Gastroesophageal sphincter (tissue), 4 donors: Measurements from ENCODE around the gene NOL3. TPM values are rescaled to one million over a fixed set of nuclear protein-coding genes. Genes with fewer than 3 reads are reported as not detected.

ENCODE experiments used
- ATAC-seq: fragments of 150-250 bp; one replicate; pipeline ENCODE4 v1.9.1; 2016; ENCODE audit warnings: mild to moderate bottlenecking, moderate library complexity
- H3K27ac ChIP-seq, 4 donors: fragments of 200-600 bp; sonication (generic) in 3 of 4; 1 replicate in 3 of 4; 2 replicates in 1 of 4; pipeline ENCODE4 v1.5.1; 2016 to 2019
- H3K27me3 ChIP-seq: fragments of 200-600 bp; sonication (generic); one replicate; pipeline ENCODE4 v1.5.1; 2019
- H3K36me3 ChIP-seq, 2 donors: fragments of 200-600 bp; sonication (generic); one replicate each; pipeline ENCODE4 v1.5.1; 2019; ENCODE audit warnings: control low read depth in 1 of 2
- H3K4me1 ChIP-seq, 3 donors: fragments of 200-600 bp; sonication (generic); 1 replicate in 2 of 3; 2 replicates in 1 of 3; pipeline ENCODE4 v1.5.1; 2016 to 2019; ENCODE audit warnings: control low read depth in 2 of 3
- H3K4me3 ChIP-seq, 2 donors: fragments of 200-600 bp; sonication (generic); one replicate each; pipeline ENCODE4 v1.5.1; 2019; ENCODE audit warnings: mild to moderate bottlenecking in 1 of 2, moderate library complexity in 1 of 2
- H3K9me3 ChIP-seq, 3 donors: fragments of 200-600 bp; sonication (generic); one replicate each; pipeline ENCODE4 v1.5.1; 2017 to 2019; ENCODE audit warnings: control low read depth in 2 of 3
- EP300 ChIP-seq: sonication (generic); formaldehyde crosslinking; IDR thresholded peaks from one replicate; pipeline ENCODE4 v1.6.1; 2017; ENCODE audit warnings: antibody characterized with exemption, mild to moderate bottlenecking
- POLR2A ChIP-seq, 2 donors: fragments of 450-650 bp; IDR thresholded peaks; one replicate each; pipeline ENCODE4 v1.6.1; 2017; ENCODE audit warnings: antibody characterized with exemption in 2 of 2, mild to moderate bottlenecking in 2 of 2, moderate library complexity in 1 of 2
- POLR2AphosphoS5 ChIP-seq: sonication (generic); formaldehyde crosslinking; IDR thresholded peaks from one replicate; pipeline ENCODE4 v1.6.1; 2017; ENCODE audit warnings: antibody characterized with exemption
- WGBS, 2 donors: methylation state at CpG; one replicate each; pipeline ENCODE4 v1.1.5; 2018; ENCODE audit warnings: low coverage in 1 of 2; 5-methylcytosine and 5-hydroxymethylcytosine counted together
- total RNA-seq, 4 donors: library from RNA; depleted of rRNA; stranded (reverse); fragments of >200 nt; gene quantifications; one replicate each; pipeline ENCODE4 v1.1.0, GENCODE V29; 2016
- TF ChIP-seq, protein P1 (sequence below), 4 experiments: fragments of 200-600 bp in 2 of 4; fragments of 450-650 bp in 2 of 4; sonication (generic) in 1 of 4; IDR thresholded peaks; one replicate each; pipeline ENCODE4 v1.5.1; 2017 to 2019; ENCODE audit warnings: antibody characterized with exemption in 4 of 4, mild to moderate bottlenecking in 2 of 4, moderate library complexity in 2 of 4

The NOL3 gene
- total RNA-seq, 4 donors from 2014 or later, result 23.0 to 78.9 (median 49.9) TPM

DNA sequence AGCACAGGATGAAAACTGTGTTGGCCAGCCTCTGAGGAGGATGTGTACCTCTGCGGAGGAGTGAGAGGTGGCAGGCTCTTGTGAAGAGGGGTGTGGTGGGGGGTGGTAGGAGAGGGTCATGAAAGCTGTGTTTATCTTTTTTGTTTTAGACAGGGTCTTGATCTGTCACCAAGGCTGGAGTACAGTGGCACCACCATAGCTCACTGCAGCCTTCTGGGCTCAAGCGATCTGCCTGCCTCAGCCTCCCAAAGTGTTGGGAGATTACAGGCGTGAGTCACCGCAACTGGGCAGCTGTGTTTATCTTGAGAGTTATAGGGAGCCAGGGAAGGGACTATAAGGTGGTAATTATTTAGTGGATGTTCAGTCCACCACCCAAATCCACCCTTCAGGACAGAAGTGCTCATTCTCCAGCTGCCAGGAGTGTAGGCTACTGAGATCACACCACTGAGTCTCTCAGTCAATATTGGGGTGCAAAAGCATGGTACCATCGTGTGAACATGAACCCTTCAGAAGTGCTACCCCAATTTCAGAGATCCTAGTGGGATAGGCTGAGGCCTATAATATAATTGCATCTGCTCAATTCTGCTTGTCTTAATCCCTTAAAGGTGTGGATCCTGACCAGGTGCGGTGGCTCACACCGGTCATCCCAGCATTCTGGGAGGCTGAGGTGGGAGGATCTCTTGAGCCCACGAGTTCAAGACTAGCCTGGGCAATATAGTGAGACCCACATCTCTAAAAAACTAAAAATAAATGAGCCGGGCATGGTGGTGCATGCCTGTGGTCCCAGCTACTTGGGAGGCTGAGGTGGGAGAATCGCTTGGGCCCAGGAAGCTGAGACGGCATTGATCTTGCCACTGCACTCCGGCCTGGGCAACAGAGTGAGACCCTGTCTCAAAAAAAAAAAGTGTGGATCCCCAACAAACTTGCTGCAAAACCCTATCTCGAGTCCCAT, 20.4 kb downstream of the NOL3 start:
- 48 to 72% methylated on average over 2 to 7 of the region's 13 CpGs for WGBS, 2 donors
- no peak overlapping the region for H3K27ac ChIP-seq
- no peaks in the 10 kb centered on the region for H3K27me3 ChIP-seq
- TF ChIP-seq, protein P1, sequence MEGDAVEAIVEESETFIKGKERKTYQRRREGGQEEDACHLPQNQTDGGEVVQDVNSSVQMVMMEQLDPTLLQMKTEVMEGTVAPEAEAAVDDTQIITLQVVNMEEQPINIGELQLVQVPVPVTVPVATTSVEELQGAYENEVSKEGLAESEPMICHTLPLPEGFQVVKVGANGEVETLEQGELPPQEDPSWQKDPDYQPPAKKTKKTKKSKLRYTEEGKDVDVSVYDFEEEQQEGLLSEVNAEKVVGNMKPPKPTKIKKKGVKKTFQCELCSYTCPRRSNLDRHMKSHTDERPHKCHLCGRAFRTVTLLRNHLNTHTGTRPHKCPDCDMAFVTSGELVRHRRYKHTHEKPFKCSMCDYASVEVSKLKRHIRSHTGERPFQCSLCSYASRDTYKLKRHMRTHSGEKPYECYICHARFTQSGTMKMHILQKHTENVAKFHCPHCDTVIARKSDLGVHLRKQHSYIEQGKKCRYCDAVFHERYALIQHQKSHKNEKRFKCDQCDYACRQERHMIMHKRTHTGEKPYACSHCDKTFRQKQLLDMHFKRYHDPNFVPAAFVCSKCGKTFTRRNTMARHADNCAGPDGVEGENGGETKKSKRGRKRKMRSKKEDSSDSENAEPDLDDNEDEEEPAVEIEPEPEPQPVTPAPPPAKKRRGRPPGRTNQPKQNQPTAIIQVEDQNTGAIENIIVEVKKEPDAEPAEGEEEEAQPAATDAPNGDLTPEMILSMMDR (IDR thresholded peaks at IDR 0.05), result no peak
- TF ChIP-seq POLR2A (IDR thresholded peaks at IDR 0.05) (no peak), EP300 (no peak), POLR2AphosphoS5 (no peak)
- peaks cover 0 to 27% of the 10 kb centered on the region in 2 donors for H3K36me3 ChIP-seq
- no peaks in the 10 kb centered on the region for H3K9me3 ChIP-seq
- no peak for ATAC-seq
- no peak overlapping the region for H3K4me3 ChIP-seq
- peaks cover 0 to 52% (median 18%) of the 10 kb centered on the region in 3 donors for H3K4me1 ChIP-seq

DNA sequence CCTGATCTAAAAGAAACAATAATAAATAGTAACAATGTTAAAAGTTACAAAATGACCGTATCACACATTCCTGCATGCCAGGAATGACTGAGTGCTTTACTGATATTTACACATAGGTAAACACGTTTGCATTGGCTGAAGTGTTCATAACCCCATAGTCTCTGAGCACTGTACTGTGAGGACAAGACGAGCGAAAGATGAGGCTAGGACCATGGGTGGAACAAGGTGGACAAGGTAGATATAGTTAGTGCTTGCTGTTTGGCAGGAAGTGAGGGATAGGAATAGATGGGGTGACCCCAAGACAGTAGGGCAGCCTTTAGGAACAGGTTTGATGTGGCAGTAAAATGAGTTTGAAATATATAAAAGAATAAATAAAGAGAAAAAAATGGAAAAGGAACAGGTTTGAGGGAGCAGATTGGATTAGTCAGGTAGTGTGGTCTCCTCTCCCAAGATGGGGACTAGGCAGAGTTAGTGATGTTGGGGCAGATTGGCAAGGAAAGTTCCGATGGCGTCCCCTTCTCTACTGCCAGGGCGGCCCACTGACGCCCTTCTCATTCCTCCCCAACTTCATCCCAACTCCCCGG, 21.2 kb downstream of the NOL3 start:
- TF ChIP-seq POLR2A (IDR thresholded peaks at IDR 0.05), result no peak
- no peak for TF ChIP-seq POLR2AphosphoS5
- no peak for TF ChIP-seq EP300
- TF ChIP-seq, protein P1 (IDR thresholded peaks at IDR 0.05), result no peak
- H3K27me3 ChIP-seq, result no peaks in the 10 kb centered on the region
- peak overlapping the region in 1 of 2 donors; percentile 83 for H3K4me3 ChIP-seq
- peaks cover 0 to 48% (median 16%) of the 10 kb centered on the region in 3 donors for H3K4me1 ChIP-seq
- WGBS, 2 donors, result 15 to 38% methylated on average over 4 to 9 of the region's 9 CpGs
- peak overlapping the region in 2 of 4 donors; percentile 83 to 84 for H3K27ac ChIP-seq
- no peaks in the 10 kb centered on the region for H3K9me3 ChIP-seq
- ATAC-seq, result no peak
- H3K36me3 ChIP-seq, result peaks cover 0 to 35% of the 10 kb centered on the region in 2 donors

DNA sequence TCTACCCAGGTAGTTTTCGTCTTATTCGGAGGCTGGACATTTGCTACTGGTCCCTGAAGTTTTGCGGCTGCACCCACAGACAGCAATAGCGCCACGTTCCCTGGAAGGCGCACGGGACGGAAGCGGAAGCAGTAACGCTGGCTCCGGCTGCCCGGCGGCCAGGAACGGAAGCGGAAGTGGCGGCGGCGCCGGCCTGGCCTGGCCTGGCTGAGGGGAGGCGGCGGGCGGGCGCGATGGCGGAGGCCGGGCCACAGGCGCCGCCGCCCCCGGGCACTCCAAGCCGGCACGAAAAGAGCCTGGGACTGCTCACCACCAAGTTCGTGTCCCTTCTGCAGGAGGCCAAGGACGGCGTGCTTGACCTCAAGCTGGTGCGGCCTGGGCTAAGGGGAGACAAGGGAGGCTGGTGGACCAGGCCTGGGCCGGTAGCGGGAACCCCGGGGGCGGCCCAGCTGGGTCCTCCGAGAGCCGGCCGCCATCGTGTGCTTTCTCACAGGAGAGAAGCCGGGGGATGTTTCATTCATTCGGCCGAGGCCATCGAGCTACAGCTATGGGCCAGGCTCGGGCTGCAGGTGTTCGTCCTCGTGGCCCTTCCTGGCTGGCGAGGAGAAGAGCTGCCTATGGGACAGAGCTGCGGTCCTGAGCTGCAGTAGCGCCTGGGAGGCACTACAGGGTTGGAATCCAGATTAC, 21.8 kb downstream of the NOL3 start, which contains the start of gene E2F4:
Gene E2F4, plus strand, starts transcription at position 161 of the 687 bp plus-strand sequence. Its CDS starts 73 bp downstream, at position 234.
- peak; percentile 75 to 79 for TF ChIP-seq POLR2A (IDR thresholded peaks at IDR 0.05)
- peak; percentile 86 for TF ChIP-seq POLR2AphosphoS5
- no peak for TF ChIP-seq EP300
- TF ChIP-seq, protein P1 (IDR thresholded peaks at IDR 0.05), result peak in 2 of 4 experiments; percentile 6 to 24
- peak within 1 kb of the TSS; percentile 3 to 84 (median 82) for H3K27ac ChIP-seq
- 0% methylated on average over 3 of the region's 54 CpGs; no CpG with 5 or more reads in 1 of the 2 donors for WGBS, 2 donors

DNA sequence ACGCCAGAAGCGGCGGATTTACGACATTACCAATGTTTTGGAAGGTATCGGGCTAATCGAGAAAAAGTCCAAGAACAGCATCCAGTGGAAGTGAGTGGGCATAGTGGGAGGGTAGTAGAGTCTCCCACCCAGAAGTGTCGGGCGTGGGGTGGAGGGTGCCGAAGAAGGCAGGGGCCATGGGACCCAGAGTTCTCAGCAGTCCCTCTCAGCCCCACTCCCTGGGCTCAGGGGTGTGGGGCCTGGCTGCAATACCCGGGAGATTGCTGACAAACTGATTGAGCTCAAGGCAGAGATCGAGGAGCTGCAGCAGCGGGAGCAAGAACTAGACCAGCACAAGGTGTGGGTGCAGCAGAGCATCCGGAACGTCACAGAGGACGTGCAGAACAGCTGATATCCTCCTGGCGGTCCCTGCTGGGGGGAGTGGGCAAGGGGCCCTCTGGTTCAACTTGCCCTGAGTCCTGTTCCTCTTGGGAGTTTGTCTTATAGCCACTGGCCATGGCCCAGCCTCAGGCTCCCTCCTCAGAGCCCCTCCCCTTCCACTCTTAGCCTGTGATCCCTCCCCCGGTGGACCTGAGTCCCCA, 22.5 kb downstream of the NOL3 start:
- H3K9me3 ChIP-seq, result no peaks in the 10 kb centered on the region
- H3K36me3 ChIP-seq, result peaks cover 0 to 48% of the 10 kb centered on the region in 2 donors
- H3K4me1 ChIP-seq, result peaks cover 0 to 51% (median 16%) of the 10 kb centered on the region in 3 donors
- no peak for ATAC-seq
- WGBS, 2 donors, result 14 to 27% methylated on average over 5 to 11 of the region's 17 CpGs
- H3K27ac ChIP-seq, result peak overlapping the region in 3 of 4 donors; percentile 82 to 84 (median 83)
- TF ChIP-seq, protein P1 (IDR thresholded peaks at IDR 0.05), result no peak
- TF ChIP-seq POLR2AphosphoS5, result no peak
- no peak for TF ChIP-seq EP300
- TF ChIP-seq POLR2A (IDR thresholded peaks at IDR 0.05), result no peak
- no peaks in the 10 kb centered on the region for H3K27me3 ChIP-seq
- H3K4me3 ChIP-seq, result peak overlapping the region; percentile 51 to 83

More for the DNA sequence above, 21.8 kb downstream of the NOL3 start, which contains the start of gene E2F4:
- no peaks in the 10 kb centered on the region for H3K27me3 ChIP-seq
- peak; percentile 97 for ATAC-seq
- H3K36me3 ChIP-seq, result peaks cover 0 to 41% of the 10 kb centered on the region in 2 donors
- H3K4me1 ChIP-seq, result peaks cover 0 to 48% (median 16%) of the 10 kb centered on the region in 3 donors
- peak within 1 kb of the TSS; percentile 51 to 83 for H3K4me3 ChIP-seq
- H3K9me3 ChIP-seq, result no peaks in the 10 kb centered on the region
